ENCODE measurements around the gene ZNF385D.
"Not testable (repeated sequence)": the region's sequence is repeated elsewhere in the genome, so short reads cannot be mapped to it uniquely, and the experiment has no call there.

ZNF385D gene

GRCh38 chr3:21524133-21524532 lies 226.9 kb downstream of the ZNF385D start:
- no peak for DNase-seq (ENCODE audit: extremely low read depth in 1 of 2, low read depth in 1 of 2)

- DNase-seq (ENCODE audit: extremely low read depth in 1 of 2, low read depth in 1 of 2) = no peak
Observed at GRCh38 chr3:21520106-21520963, 230.7 kb downstream of the ZNF385D start.

- no peak for DNase-seq (ENCODE audit: extremely low read depth in 1 of 2, low read depth in 1 of 2)
Observed at GRCh38 chr3:21517184-21517583, 233.8 kb downstream of the ZNF385D start.

GRCh38 chr3:21515417-21515816 lies 235.6 kb downstream of the ZNF385D start:
- DNase-seq (ENCODE audit: extremely low read depth in 1 of 2, low read depth in 1 of 2) = no peak

- no peak for DNase-seq (ENCODE audit: extremely low read depth in 1 of 2, low read depth in 1 of 2)
Observed at GRCh38 chr3:21509731-21510470, 241.1 kb downstream of the ZNF385D start.

GRCh38 chr3:21508246-21508645 lies 242.8 kb downstream of the ZNF385D start:
- no peak for DNase-seq (ENCODE audit: extremely low read depth in 1 of 2, low read depth in 1 of 2)

- no peak for DNase-seq (ENCODE audit: extremely low read depth in 1 of 2, low read depth in 1 of 2)
Observed at GRCh38 chr3:21505711-21506460, 245.1 kb downstream of the ZNF385D start.

- DNase-seq (ENCODE audit: extremely low read depth in 1 of 2, low read depth in 1 of 2) = no peak
Observed at GRCh38 chr3:21502656-21503055, 248.4 kb downstream of the ZNF385D start.

- no peak for DNase-seq (ENCODE audit: extremely low read depth in 1 of 2, low read depth in 1 of 2)
Observed at GRCh38 chr3:21500834-21501233, 250.2 kb downstream of the ZNF385D start.

GRCh38 chr3:21490671-21491070 lies 260.3 kb downstream of the ZNF385D start:
- DNase-seq (ENCODE audit: extremely low read depth in 1 of 2, low read depth in 1 of 2) = not testable (repeated sequence)

- no peak for DNase-seq (ENCODE audit: extremely low read depth in 1 of 2, low read depth in 1 of 2)
Observed at GRCh38 chr3:21487520-21487919, 263.5 kb downstream of the ZNF385D start.

GRCh38 chr3:21486024-21486935 lies 264.7 kb downstream of the ZNF385D start:
- not testable (repeated sequence) for DNase-seq (ENCODE audit: extremely low read depth in 1 of 2, low read depth in 1 of 2)

GRCh38 chr3:21484828-21485144 lies 266.2 kb downstream of the ZNF385D start:
- no peak for DNase-seq (ENCODE audit: extremely low read depth in 1 of 2, low read depth in 1 of 2)

GRCh38 chr3:21484057-21484827 lies 266.8 kb downstream of the ZNF385D start:
- DNase-seq (ENCODE audit: extremely low read depth in 1 of 2, low read depth in 1 of 2) = no peak

- no peak for DNase-seq (ENCODE audit: extremely low read depth in 1 of 2, low read depth in 1 of 2)
Observed at GRCh38 chr3:21481991-21482390, 269.0 kb downstream of the ZNF385D start.

- DNase-seq (ENCODE audit: extremely low read depth in 1 of 2, low read depth in 1 of 2) = no peak
Observed at GRCh38 chr3:21477541-21478288, 273.3 kb downstream of the ZNF385D start.

- no peak for DNase-seq (ENCODE audit: extremely low read depth in 1 of 2, low read depth in 1 of 2)
Observed at GRCh38 chr3:21466476-21466875, 284.5 kb downstream of the ZNF385D start.

GRCh38 chr3:21464746-21465145 lies 286.3 kb downstream of the ZNF385D start:
- DNase-seq (ENCODE audit: extremely low read depth in 1 of 2, low read depth in 1 of 2) = no peak

- no peak for DNase-seq (ENCODE audit: extremely low read depth in 1 of 2, low read depth in 1 of 2)
Observed at GRCh38 chr3:21463319-21463718, 287.7 kb downstream of the ZNF385D start.
